ENCODE results near the gene SIGLEC5. TPM values are rescaled to one million over a fixed set of nuclear protein-coding genes. Genes with fewer than 3 reads are reported as not detected.

SIGLEC5 gene
- total and polyA plus RNA-seq, 7 experiments from 2014 or later = 0.24 to 2.4 TPM; not detected in 5

DNA sequence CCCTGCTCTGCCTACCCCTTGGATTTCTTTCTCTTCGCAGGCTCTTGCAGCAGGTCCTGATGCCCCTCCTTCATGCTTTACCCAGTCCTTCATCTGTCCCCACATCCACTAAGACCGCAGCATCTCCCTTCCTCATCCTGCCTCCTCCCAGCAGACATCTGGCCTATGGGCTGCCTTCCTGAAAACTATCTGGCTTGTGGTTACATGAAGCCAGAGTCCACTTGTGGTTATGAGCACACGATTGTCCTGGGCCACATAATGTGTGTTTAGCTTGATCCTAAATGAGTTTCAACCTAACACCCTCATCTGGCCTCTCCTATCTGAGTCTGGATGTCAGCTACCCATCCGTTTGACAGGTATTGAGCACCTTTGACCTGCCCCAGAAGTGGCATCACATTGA is 64.6 kb downstream of the SIGLEC5 start:
- ATAC-seq (no peak), DNase-seq (no peak)
- no peak overlapping the region for H3K27ac ChIP-seq (ENCODE audit: low read depth, low read length)
- H3K9me3 Mint-ChIP-seq = peaks cover 0 to 10% (median 3%) of the 10 kb centered on the region in 11 donors
- POLR2A ChIA-PET = interaction anchor here (0.8 kb wide), 1 partner anchor 29 kb away, joined by 3 read pairs; no protein-coding TSS in a partner anchor
- no peak overlapping the region for H3K27ac Mint-ChIP-seq
- peaks cover 37 to 58% (median 50%) of the 10 kb centered on the region in 5 donors for H3K27me3 Mint-ChIP-seq
- H3K4me1 ChIP-seq (ENCODE audit: control insufficient read depth in 2 of 2, insufficient read depth in 2 of 2, low read length in 2 of 2) = peaks cover 2 to 4% of the 10 kb centered on the region in 2 donors
- peak overlapping the region in 1 of 10 donors; percentile 3 for H3K4me3 Mint-ChIP-seq
- intact Hi-C loops (cut with micrococcal nuclease) = no loop called here
- H3K4me1 Mint-ChIP-seq = peaks cover 2 to 9% (median 4%) of the 10 kb centered on the region in 7 donors
- no peaks in the 10 kb centered on the region for H3K36me3 ChIP-seq (ENCODE audit: control insufficient read depth in 2 of 3, insufficient read depth in 3 of 3, low read length in 3 of 3)
- H3K4me3 ChIP-seq (ENCODE audit: low read length) = no peak overlapping the region
- CTCF ChIA-PET = no interaction called here
- H3K27me3 ChIP-seq (ENCODE audit: control insufficient read depth in 2 of 2, insufficient read depth in 2 of 2, low read length in 2 of 2) = no peaks in the 10 kb centered on the region
- peaks cover 0 to 4% (median 2%) of the 10 kb centered on the region in 5 donors for H3K36me3 Mint-ChIP-seq
- no peaks in the 10 kb centered on the region for H3K9me3 ChIP-seq (ENCODE audit: control insufficient read depth in 2 of 3, low read length in 3 of 3)

DNA sequence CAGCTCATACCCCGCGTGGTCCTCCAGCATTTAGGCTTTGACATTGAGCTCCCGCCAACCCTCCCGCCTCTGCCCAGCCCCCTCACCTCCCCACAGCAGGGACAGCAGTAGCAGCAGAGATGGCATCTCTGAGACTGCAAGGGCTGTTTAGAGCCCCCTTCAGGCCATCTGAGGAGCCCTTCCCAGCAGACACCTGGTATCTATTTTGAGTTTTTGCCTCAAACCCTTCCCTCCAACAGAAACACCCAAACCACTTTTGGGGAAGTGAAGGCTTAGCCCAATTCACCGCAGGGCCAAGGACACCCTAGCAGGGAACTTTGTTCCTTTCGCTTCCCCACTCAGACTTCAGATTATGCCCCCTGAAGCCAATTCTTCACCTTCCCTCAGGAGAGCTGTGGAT is 65.4 kb downstream of the SIGLEC5 start:
- ChIA-PET CTCF (no interaction called here), POLR2A (no interaction called here)
- peak; percentile 27 for ATAC-seq
- no peak for DNase-seq
- Mint-ChIP-seq H3K4me3 (no peak overlapping the region), H3K36me3 (peaks cover 0 to 4% (median 0%) of the 10 kb centered on the region in 5 donors), H3K4me1 (peaks cover 0 to 2% (median 0%) of the 10 kb centered on the region in 7 donors), H3K27me3 (peaks cover 42 to 64% (median 58%) of the 10 kb centered on the region in 5 donors), H3K27ac (no peak overlapping the region), H3K9me3 (peaks cover 0 to 10% (median 2%) of the 10 kb centered on the region in 11 donors)
- H3K9me3 ChIP-seq (ENCODE audit: control insufficient read depth in 2 of 3, low read length in 3 of 3) = no peaks in the 10 kb centered on the region
- H3K27me3 ChIP-seq (ENCODE audit: control insufficient read depth in 2 of 2, insufficient read depth in 2 of 2, low read length in 2 of 2) = no peaks in the 10 kb centered on the region
- no peak overlapping the region for H3K4me3 ChIP-seq (ENCODE audit: low read length)
- no peaks in the 10 kb centered on the region for H3K4me1 ChIP-seq (ENCODE audit: control insufficient read depth in 2 of 2, insufficient read depth in 2 of 2, low read length in 2 of 2)
- H3K36me3 ChIP-seq (ENCODE audit: control insufficient read depth in 2 of 3, insufficient read depth in 3 of 3, low read length in 3 of 3) = no peaks in the 10 kb centered on the region
- intact Hi-C loops (cut with micrococcal nuclease) = no loop called here
- no peak overlapping the region for H3K27ac ChIP-seq (ENCODE audit: low read depth, low read length)

Other genes starting within 250 kb of the SIGLEC5 start
- gene LIM2, start 242.4 kb downstream of the SIGLEC5 start, total RNA-seq = 1 to 10 TPM in 1 of 5 experiments, not detected in 4; 1.2 TPM
- gene LIM2, start 242.4 kb downstream of the SIGLEC5 start, polyA plus RNA-seq = not detected
- not detected for gene C19orf84, start 239.8 kb downstream of the SIGLEC5 start, total RNA-seq
- gene C19orf84, start 239.8 kb downstream of the SIGLEC5 start, polyA plus RNA-seq = not detected
- 10 to 100 TPM in 1 of 5 experiments, 1 to 10 TPM in 1, under 1 TPM in 3; 0.16 to 36.5 (median 0.65) TPM for gene SIGLEC10, start 212.8 kb downstream of the SIGLEC5 start, total RNA-seq
- gene SIGLEC10, start 212.8 kb downstream of the SIGLEC5 start, polyA plus RNA-seq = under 1 TPM; 0.06 to 0.07 TPM
- gene SIGLEC8, start 171.9 kb downstream of the SIGLEC5 start, total RNA-seq = not detected
- gene SIGLEC8, start 171.9 kb downstream of the SIGLEC5 start, polyA plus RNA-seq = not detected
- gene CEACAM18, start 151.9 kb downstream of the SIGLEC5 start, total RNA-seq = not detected
- not detected for gene CEACAM18, start 151.9 kb downstream of the SIGLEC5 start, polyA plus RNA-seq
- gene SIGLEC12, start 128.6 kb downstream of the SIGLEC5 start, total RNA-seq = under 1 TPM in 3 of 5 experiments, not detected in 2; 0.21 to 0.29 (median 0.27) TPM
- gene SIGLEC12, start 128.6 kb downstream of the SIGLEC5 start, polyA plus RNA-seq = under 1 TPM in 1 of 2 donors, not detected in 1; 0.09 TPM
- 1 to 10 TPM in 1 of 5 experiments, under 1 TPM in 4; 0.46 to 2.5 (median 0.64) TPM for gene SIGLEC6, start 98.7 kb downstream of the SIGLEC5 start, total RNA-seq
- gene SIGLEC6, start 98.7 kb downstream of the SIGLEC5 start, polyA plus RNA-seq = not detected
- gene ZNF175, start 59.1 kb downstream of the SIGLEC5 start, total RNA-seq = 10 to 100 TPM in 3 of 5 experiments, 1 to 10 TPM in 2; 6.8 to 19.1 (median 10.2) TPM
- 1 to 10 TPM; 2.6 to 4.8 TPM for gene ZNF175, start 59.1 kb downstream of the SIGLEC5 start, polyA plus RNA-seq
- 10 to 100 TPM in 1 of 5 experiments, 1 to 10 TPM in 3, not detected in 1; 1.1 to 43.8 (median 1.8) TPM for gene SIGLEC14, start 16.4 kb upstream of the SIGLEC5 start, total RNA-seq
- gene SIGLEC14, start 16.4 kb upstream of the SIGLEC5 start, polyA plus RNA-seq = under 1 TPM in 1 of 2 donors, not detected in 1; 0.08 TPM
- gene SPACA6, start 62.9 kb upstream of the SIGLEC5 start, total RNA-seq = 10 to 100 TPM in 1 of 5 experiments, 1 to 10 TPM in 4; 7.2 to 11.5 (median 8.0) TPM
- 1 to 10 TPM; 2.0 to 4.9 TPM for gene SPACA6, start 62.9 kb upstream of the SIGLEC5 start, polyA plus RNA-seq
- not detected for gene HAS1, start 93.6 kb upstream of the SIGLEC5 start, total RNA-seq
- under 1 TPM; 0.11 to 0.90 TPM for gene HAS1, start 93.6 kb upstream of the SIGLEC5 start, polyA plus RNA-seq
- 10 to 100 TPM in 1 of 5 experiments, 1 to 10 TPM in 1, under 1 TPM in 2, not detected in 1; 0.38 to 68.2 (median 3.4) TPM for gene FPR1, start 121.5 kb upstream of the SIGLEC5 start, total RNA-seq
- under 1 TPM; 0.24 to 0.30 TPM for gene FPR1, start 121.5 kb upstream of the SIGLEC5 start, polyA plus RNA-seq
- 1 to 10 TPM in 1 of 5 experiments, under 1 TPM in 1, not detected in 3; 0.16 to 7.9 TPM for gene FPR2, start 130.8 kb upstream of the SIGLEC5 start, total RNA-seq
- not detected for gene FPR2, start 130.8 kb upstream of the SIGLEC5 start, polyA plus RNA-seq
- gene FPR3, start 164.8 kb upstream of the SIGLEC5 start, total RNA-seq = 1 to 10 TPM in 2 of 5 experiments, under 1 TPM in 2, not detected in 1; 0.13 to 5.1 (median 3.0) TPM
- gene FPR3, start 164.8 kb upstream of the SIGLEC5 start, polyA plus RNA-seq = not detected

All from naive thymus-derived CD4-positive, alpha-beta T cell (primary cell).